HG03159 (cell line): Measurements from ENCODE around the gene COX7A1.

Experiments
- ATAC-seq: cut with Tn5 transposase; IDR thresholded peaks from one replicate; pipeline ENCODE4 v1.9.1; 2021; ENCODE audit warnings: mild to moderate bottlenecking, moderate library complexity; ENCODE audit not compliant: unreplicated experiment

The COX7A1 gene

DNA sequence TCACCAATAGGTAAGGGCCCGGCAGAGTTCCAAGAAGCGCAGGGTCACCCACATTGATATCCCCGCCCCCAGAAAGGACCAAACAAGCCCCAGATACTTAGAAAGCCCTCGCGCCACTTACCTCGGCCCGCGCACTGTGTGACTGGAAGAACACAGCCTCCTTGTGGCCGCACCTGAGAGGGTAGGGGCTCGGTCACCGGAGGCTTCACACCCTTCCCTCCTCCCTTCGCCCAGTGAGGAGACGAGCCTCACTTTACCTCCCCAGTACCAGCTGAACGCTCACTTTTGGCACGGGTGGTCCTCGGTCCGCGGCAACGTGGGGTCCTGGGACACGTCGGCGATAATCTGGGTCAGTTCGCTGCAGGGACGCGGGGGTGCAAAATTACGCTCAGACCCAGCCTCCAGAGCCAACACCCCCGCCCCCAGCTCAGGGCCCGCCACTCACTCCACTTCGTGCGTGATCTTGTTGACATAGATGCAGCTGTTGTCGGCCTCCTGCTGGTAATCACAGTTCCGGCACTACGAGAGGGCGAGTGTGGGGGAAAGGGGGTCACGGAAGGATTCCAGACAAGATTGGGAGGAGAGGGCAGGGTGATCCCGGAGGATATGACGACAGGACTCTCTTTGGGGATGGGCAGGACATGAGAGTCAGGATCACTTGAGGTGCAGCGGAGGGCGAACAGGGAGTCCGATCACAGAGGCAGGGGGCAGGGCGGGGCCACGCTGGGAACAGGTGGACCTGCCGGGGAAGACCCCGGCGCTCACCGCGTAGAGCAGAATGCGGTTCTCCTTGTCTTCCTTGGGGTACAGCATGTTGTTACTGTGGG, 38.1 kb downstream of the COX7A1 start:
- peak; percentile 3 for ATAC-seq

DNA sequence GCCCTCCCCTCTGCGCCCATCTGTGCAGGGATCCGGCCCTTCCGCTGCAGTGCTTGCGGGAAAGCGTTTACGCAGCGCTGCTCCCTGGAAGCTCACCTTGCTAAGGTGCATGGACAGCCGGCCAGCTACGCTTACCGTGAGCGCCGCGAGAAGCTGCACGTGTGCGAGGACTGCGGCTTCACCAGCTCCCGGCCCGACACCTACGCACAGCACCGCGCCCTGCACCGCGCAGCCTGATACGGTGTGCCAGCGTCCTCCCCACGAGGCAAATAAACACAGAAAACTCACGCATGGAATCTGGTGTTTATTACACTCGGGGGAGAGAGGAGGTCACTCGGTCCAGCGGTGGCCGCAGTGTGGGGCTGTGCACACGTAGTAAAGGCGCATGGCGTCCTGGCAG, 38.8 kb downstream of the COX7A1 start:
- no peak for ATAC-seq

DNA sequence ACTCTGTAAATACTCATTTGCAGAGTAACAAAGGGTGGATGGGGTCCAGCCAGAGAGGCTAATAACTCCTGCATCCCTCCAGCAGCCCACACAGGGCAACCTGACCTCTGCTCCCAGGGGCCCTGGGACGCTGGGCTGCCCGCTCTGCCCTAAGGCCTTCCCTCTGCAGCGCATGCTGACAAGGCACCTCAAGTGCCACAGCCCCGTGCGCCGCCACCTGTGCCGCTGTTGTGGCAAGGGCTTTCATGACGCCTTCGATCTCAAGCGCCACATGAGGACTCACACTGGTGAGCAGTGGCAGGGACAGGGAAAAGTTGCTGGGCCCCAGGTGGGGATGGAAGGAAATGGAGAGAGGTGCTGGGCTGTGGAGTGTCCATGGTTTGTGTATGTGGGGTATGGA, 39.6 kb downstream of the COX7A1 start:
- ATAC-seq: no peak

- ATAC-seq: no peak
Measured at GRCh38 chr19:36111200-36111539, 41.1 kb downstream of the COX7A1 start.

DNA sequence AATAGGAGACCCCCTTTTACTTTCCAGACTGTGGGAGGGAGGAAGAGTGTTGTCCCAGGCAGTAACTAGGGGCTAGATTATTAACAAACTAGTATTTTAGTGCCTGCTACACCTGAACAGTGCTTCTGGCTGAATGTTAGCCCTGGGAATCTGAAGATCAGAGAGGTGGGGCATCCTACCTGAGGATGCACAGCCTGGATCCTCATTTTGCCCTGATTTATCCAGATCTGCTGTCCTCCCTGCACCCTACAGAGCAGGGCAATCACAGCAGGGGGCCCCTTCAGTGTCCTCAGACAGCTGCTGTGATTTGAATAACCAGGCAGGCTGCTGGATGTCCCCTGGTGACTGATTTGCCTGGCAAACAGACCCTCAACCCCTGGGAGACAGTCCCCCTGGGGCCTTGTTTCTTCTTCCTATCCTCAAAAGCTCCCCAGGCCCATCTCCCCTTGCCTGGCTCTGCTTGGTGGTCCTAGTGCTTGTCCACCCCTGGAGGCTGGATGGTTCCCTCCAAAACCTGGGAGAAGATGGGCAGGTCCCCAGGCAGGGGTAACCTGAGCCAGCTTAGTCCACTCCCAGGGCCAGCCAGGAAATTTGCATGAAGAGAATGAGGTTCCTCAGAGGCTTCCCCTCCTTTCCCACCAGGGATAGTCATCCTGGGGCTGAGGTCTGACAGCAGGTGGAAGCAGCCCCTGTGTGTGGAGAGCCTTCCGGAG, 41.6 kb downstream of the COX7A1 start, which contains the start of gene OVOL3:
OVOL3 (plus strand) TSS at position 657 of the 713 bp plus-strand sequence. CDS start 60 bp downstream, outside the sequence.
- no peak for ATAC-seq

GRCh38 chr19:36108684-36109083, 43.6 kb downstream of the COX7A1 start:
- no peak for ATAC-seq

- no peak for ATAC-seq
Measured at GRCh38 chr19:36106991-36107390, 45.3 kb downstream of the COX7A1 start.

DNA sequence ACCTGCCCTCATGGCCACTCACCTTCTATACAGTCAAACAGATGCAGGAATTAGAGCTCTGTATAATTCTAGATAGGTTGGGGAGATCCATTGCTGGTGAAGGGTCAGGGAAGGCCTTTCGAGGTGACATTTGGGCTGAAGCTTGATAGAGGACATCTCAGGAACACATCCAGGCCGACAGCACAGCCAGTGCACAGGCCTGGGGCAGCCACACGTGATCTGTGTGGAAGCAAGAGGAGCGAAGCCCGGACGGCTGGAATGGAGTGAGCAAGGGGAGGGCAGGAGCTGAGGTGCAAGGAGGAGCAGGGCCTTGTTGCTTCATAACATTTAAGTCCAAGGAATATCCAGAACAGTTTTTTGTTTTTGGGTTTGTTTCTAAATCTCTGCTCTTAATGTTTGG, 45.8 kb downstream of the COX7A1 start:
- ATAC-seq: no peak

DNA sequence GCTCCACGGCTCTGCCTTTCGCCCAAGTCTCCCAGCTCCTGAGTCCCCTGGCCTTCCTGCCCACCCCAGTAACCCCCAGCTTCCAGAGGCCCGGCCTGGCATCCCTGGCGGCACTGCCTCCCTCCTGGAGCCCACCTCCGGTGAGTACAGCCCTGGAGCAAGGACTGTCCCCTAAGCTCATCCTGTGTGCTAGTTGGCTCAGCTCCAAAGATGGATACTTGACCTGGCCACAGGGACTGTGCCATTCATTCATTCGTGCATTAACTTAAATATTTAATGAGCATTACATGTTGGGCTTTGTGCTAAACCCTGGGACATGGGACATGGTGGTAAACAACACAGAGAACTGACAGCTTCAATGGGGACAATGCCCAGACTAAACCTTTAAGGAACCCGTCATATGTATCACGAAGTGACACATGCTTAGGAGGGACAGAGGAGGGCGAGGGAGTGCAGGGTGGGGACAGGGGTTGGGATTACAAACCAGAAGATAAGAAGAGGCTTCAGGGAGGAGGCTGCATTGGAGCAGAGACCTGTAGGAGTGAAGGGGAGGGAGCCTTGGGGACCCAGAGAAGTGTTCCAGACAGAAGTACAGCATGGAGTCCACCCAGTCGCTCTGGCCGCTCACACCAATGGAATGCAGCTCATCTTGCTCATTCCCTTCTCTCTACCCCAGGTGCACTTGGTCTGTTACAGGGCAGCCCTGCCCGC, 48.2 kb downstream of the COX7A1 start:
- no peak for ATAC-seq

DNA sequence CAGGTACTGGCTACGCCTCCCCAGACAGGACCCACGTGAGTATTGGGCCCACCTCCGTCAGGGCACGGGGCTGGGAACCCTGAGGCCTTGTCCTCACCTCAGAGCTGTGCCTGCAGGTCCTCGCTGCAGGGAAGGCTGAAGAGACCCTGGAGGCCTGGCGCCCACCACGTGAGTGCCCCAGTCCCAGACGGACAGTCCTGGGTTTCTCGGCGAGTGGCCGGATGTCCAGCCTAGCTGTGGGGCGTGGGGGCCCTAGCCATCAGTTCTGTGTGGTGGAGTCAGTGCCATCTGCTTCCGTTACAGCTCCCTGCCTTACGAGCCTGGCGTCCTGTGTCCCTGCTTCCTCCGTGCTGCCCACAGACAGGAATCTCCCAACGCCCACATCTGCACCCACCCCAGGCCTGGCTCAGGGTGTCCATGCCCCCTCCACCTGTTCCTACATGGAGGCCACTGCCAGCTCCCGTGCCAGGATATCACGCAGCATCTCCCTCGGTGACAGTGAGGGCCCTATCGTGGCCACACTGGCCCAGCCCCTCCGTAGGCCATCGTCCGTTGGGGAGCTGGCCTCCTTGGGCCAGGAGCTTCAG, 49.1 kb downstream of the COX7A1 start:
- no peak for ATAC-seq

GRCh38 chr19:36101550-36102327, 50.5 kb downstream of the COX7A1 start:
- ATAC-seq: no peak
